Kidney (tissue), 22 donors: Measurements from ENCODE around the gene AP5Z1. TPM values are rescaled to one million over a fixed set of nuclear protein-coding genes. Genes with fewer than 3 reads are reported as not detected.

ENCODE experiments used
- DNase-seq, 5 donors: peaks; one replicate each; pipeline ENCODE4 v3.0.0-alpha.2; 2013 to 2020
- FAIRE-seq: peaks from 2 replicates; lab custom pipeline; 2012; peaks lifted over from hg19 to GRCh38; lab: Jason Lieb, UNC
- H3K27ac ChIP-seq, 2 donors: one replicate each; pipeline ENCODE4 v1.7.0; 2013; ENCODE audit warnings: low read depth in 2 of 2, low read length in 2 of 2, inconsistent platforms in 1 of 2
- H3K27me3 ChIP-seq: one replicate; pipeline ENCODE4 v1.7.1; 2013; ENCODE audit warnings: low read length, inconsistent platforms; ENCODE audit not compliant: control insufficient read depth, insufficient read depth
- H3K36me3 ChIP-seq, 3 donors: one replicate each; pipeline versions ENCODE4 v1.7.0 to v1.7.1; 2013; ENCODE audit warnings: low read length in 3 of 3, control low read depth in 1 of 3, inconsistent platforms in 1 of 3; ENCODE audit not compliant: insufficient read depth in 3 of 3, control insufficient read depth in 2 of 3
- H3K4me1 ChIP-seq, 3 donors: one replicate each; pipeline versions ENCODE4 v1.7.0 to v1.7.1; 2013; ENCODE audit warnings: low read length in 3 of 3, inconsistent platforms in 1 of 3, low read depth in 1 of 3; ENCODE audit not compliant: control insufficient read depth in 2 of 3, insufficient read depth in 2 of 3
- H3K4me3 ChIP-seq, 3 donors: one replicate each; pipeline versions ENCODE4 v1.7.0 to v1.8.1; 2013; ENCODE audit warnings: low read length in 3 of 3, control low read depth in 1 of 3, inconsistent platforms in 1 of 3
- H3K9ac ChIP-seq, 3 donors: one replicate each; pipeline versions ENCODE4 v1.7.0 to v1.7.1; 2013; ENCODE audit warnings: low read length in 3 of 3, control low read depth in 1 of 3, inconsistent platforms in 1 of 3
- H3K9me3 ChIP-seq, 3 donors: one replicate each; pipeline versions ENCODE4 v1.7.0 to v1.7.1; 2013; ENCODE audit warnings: low read length in 3 of 3, control low read depth in 1 of 3, inconsistent platforms in 1 of 3; ENCODE audit not compliant: control insufficient read depth in 2 of 3, insufficient read depth in 1 of 3
- CTCF ChIP-seq: IDR thresholded peaks from 3 replicates; pipeline ENCODE4 v1.5.1; 2012; ENCODE audit warnings: mild to moderate bottlenecking, moderate library complexity, borderline replicate concordance; ENCODE audit not compliant: insufficient read depth; ENCODE audit errors: extremely low read depth
- intact Hi-C: fragments of 100-400 bp; cut with DNase I; formaldehyde crosslinking; loops from one replicate; pipeline ENCODE4 v1.11.1; 2022
- long read RNA-seq, 10 donors: library from polyadenylated mRNA in 1 of 10; unstranded in 1 of 10; transcript quantifications; one replicate each; pipeline ENCODE4 v2.0.0 and lab custom pipeline, GENCODE V29; 2021 to 2026
- polyA plus RNA-seq: library from polyadenylated mRNA; stranded (reverse); fragments of 350-450 nt; fragmentation: Illumina TruSeq; extraction: RNeasy Lipid Tissue Mini Kit (QIAGEN cat#74804); gene quantifications from one replicate; pipeline ENCODE4 v1.2.3, GENCODE V29; 2014; ENCODE audit warnings: low read depth, low replicate concordance; ENCODE audit not compliant: insufficient read depth
- total RNA-seq: library from RNA; stranded (reverse); fragmentation: NEBNext Ultra II Directional; extraction: Animal tissue kit (Norgen Biotek cat#: 25700); gene quantifications from one replicate; pipeline ENCODE4 v1.2.1, GENCODE V29; 2021
- donor health status: control.
- donor health status: control.
- donor health status: control.
- donor health status: control.
- donor health status: control.
- donor health status: DM: yes; HTN: yes; CAD: no.
- donor health status: Normal renal cell carcinoma (clear cell type).

The AP5Z1 gene
- total RNA-seq: 38.5 TPM
- 23.4 TPM for polyA plus RNA-seq
- long read RNA-seq, donor 1, partial matches to known transcripts: 0 of 4 reads
- long read RNA-seq, donor 1, other reads (novel, unspliced or antisense): 0 of 4 reads
- long read RNA-seq, donor 2, partial matches to known transcripts: 0 of 2 reads
- long read RNA-seq, donor 2, other reads (novel, unspliced or antisense): 0 of 2 reads
- long read RNA-seq, donor 3, partial matches to known transcripts: 0 of 2 reads
- long read RNA-seq, donor 3, other reads (novel, unspliced or antisense): 0 of 2 reads
- long read RNA-seq, donor 4, partial matches to known transcripts: 0 of 3 reads
- long read RNA-seq, donor 4, other reads (novel, unspliced or antisense): 0 of 3 reads
- long read RNA-seq, donor 5: 0 reads
- long read RNA-seq, donor 6, transcript AP5Z1-201 (17 exons, 2,889 nt): major isoform, 6 of 16 reads
- long read RNA-seq, donor 6, partial matches to known transcripts: 10 of 16 reads
- long read RNA-seq, donor 6, other reads (novel, unspliced or antisense): 0 of 16 reads
- long read RNA-seq, donor 7, transcript AP5Z1-201 (17 exons, 2,889 nt): major isoform, 10 of 32 reads
- long read RNA-seq, donor 7, partial matches to known transcripts: 8 of 32 reads
- long read RNA-seq, donor 7, other reads (novel, unspliced or antisense): 9 of 32 reads
- long read RNA-seq, donor 8, partial matches to known transcripts: 0 of 3 reads
- long read RNA-seq, donor 8, other reads (novel, unspliced or antisense): 0 of 3 reads
- long read RNA-seq, donor 9, partial matches to known transcripts: 0 of 3 reads
- long read RNA-seq, donor 9, other reads (novel, unspliced or antisense): 0 of 3 reads
- long read RNA-seq, donor 10, partial matches to known transcripts: 0 of 1 reads
- long read RNA-seq, donor 10, other reads (novel, unspliced or antisense): 0 of 1 reads

- H3K4me3 ChIP-seq: peak within 1 kb of the TSS; percentile 90 to 94 (median 92)
- peak within 1 kb of the TSS; percentile 77 to 97 (median 94) for H3K9ac ChIP-seq
- H3K27ac ChIP-seq: peak within 1 kb of the TSS; percentile 83 to 88
- DNase-seq: peak; percentile 95 to 99 (median 97)
- H3K4me1 ChIP-seq: peaks cover 0 to 13% (median 7%) of the 10 kb centered on the region in 3 donors
- no peak for TF ChIP-seq CTCF
- intact Hi-C loops: no loop called here
- FAIRE-seq: no peak
- H3K36me3 ChIP-seq: no peaks in the 10 kb centered on the region
- H3K9me3 ChIP-seq: no peaks in the 10 kb centered on the region
- H3K27me3 ChIP-seq: no peaks in the 10 kb centered on the region
Measured at GRCh38 chr7:4775250-4775847, at the start of gene AP5Z1. TSS of gene AP5Z1 (plus strand) at chr7:4775623. CDS start at chr7:4775716, 93 bp downstream.

GRCh38 chr7:4725850-4726450, 49.5 kb upstream of the AP5Z1 start:
- peak overlapping the region in 2 of 3 donors; percentile 13 to 72 for H3K4me3 ChIP-seq
- FAIRE-seq: no peak
- DNase-seq: no peak
- H3K9me3 ChIP-seq: no peaks in the 10 kb centered on the region
- H3K27me3 ChIP-seq: no peaks in the 10 kb centered on the region
- intact Hi-C loops: no loop called here
- peaks cover 0 to 23% (median 15%) of the 10 kb centered on the region in 3 donors for H3K4me1 ChIP-seq
- H3K27ac ChIP-seq: peak overlapping the region; percentile 88 to 93
- peak overlapping the region in 2 of 3 donors; percentile 3 to 90 for H3K9ac ChIP-seq
- TF ChIP-seq CTCF: no peak
- H3K36me3 ChIP-seq: peaks cover 0 to 4% (median 2%) of the 10 kb centered on the region in 3 donors

GRCh38 chr7:4726566-4726965, 48.9 kb upstream of the AP5Z1 start:
- intact Hi-C loops: no loop called here
- no peak for TF ChIP-seq CTCF
- H3K27ac ChIP-seq: no peak overlapping the region
- H3K27me3 ChIP-seq: no peaks in the 10 kb centered on the region
- H3K9me3 ChIP-seq: no peaks in the 10 kb centered on the region
- H3K36me3 ChIP-seq: peaks cover 0 to 4% (median 2%) of the 10 kb centered on the region in 3 donors
- DNase-seq: no peak
- no peak for FAIRE-seq
- H3K4me3 ChIP-seq: no peak overlapping the region
- peaks cover 0 to 23% (median 15%) of the 10 kb centered on the region in 3 donors for H3K4me1 ChIP-seq
- no peak overlapping the region for H3K9ac ChIP-seq
